ENCODE data around the gene PUM2.

The PUM2 gene

GRCh38 chr2:20327370-20327769 lies 23.3 kb downstream of the PUM2 start:
- H3K4me3 ChIP-seq (ENCODE audit: control insufficient read depth, low read depth, low read length) = no peak overlapping the region
- no peak for DNase-seq (ENCODE audit: low read depth)
- TF ChIP-seq CTCF (IDR thresholded peaks at IDR 0.05; ENCODE audit: control insufficient read depth, insufficient read depth, low read depth, low read length, missing control alignments) = no peak

- TF ChIP-seq CTCF (IDR thresholded peaks at IDR 0.05; ENCODE audit: control insufficient read depth, insufficient read depth, low read depth, low read length, missing control alignments) = peak; percentile 89
- peak; percentile 5 for DNase-seq (ENCODE audit: low read depth)
- no peak overlapping the region for H3K4me3 ChIP-seq (ENCODE audit: control insufficient read depth, low read depth, low read length)
These were observed 24.4 kb downstream of the PUM2 start for GRCh38 chr2:20326163-20326780.

- DNase-seq (ENCODE audit: low read depth) = no peak
- TF ChIP-seq CTCF (IDR thresholded peaks at IDR 0.05; ENCODE audit: control insufficient read depth, insufficient read depth, low read depth, low read length, missing control alignments) = no peak
- H3K4me3 ChIP-seq (ENCODE audit: control insufficient read depth, low read depth, low read length) = no peak overlapping the region
These were observed 27.9 kb downstream of the PUM2 start for GRCh38 chr2:20322527-20323300.

GRCh38 chr2:20317690-20318089 lies 33.0 kb downstream of the PUM2 start:
- H3K4me3 ChIP-seq (ENCODE audit: control insufficient read depth, low read depth, low read length) = no peak overlapping the region
- DNase-seq (ENCODE audit: low read depth) = no peak
- TF ChIP-seq CTCF (IDR thresholded peaks at IDR 0.05; ENCODE audit: control insufficient read depth, insufficient read depth, low read depth, low read length, missing control alignments) = no peak

- DNase-seq (ENCODE audit: low read depth) = no peak
- H3K4me3 ChIP-seq (ENCODE audit: control insufficient read depth, low read depth, low read length) = no peak overlapping the region
- TF ChIP-seq CTCF (IDR thresholded peaks at IDR 0.05; ENCODE audit: control insufficient read depth, insufficient read depth, low read depth, low read length, missing control alignments) = no peak
These were observed 33.4 kb downstream of the PUM2 start for GRCh38 chr2:20317197-20317596.

GRCh38 chr2:20314562-20315501 lies 35.8 kb downstream of the PUM2 start:
- H3K4me3 ChIP-seq (ENCODE audit: control insufficient read depth, low read depth, low read length) = no peak overlapping the region
- DNase-seq (ENCODE audit: low read depth) = no peak
- TF ChIP-seq CTCF (IDR thresholded peaks at IDR 0.05; ENCODE audit: control insufficient read depth, insufficient read depth, low read depth, low read length, missing control alignments) = no peak

All from AG09309 (cell line).